Mammary epithelial cell (primary cell): Measurements from ENCODE around the gene SMC3.

Source experiments
- EZH2 ChIP-seq: IDR thresholded peaks from 2 replicates; pipeline ENCODE4 v1.6.1; 2012; ENCODE audit warnings: low read length, inconsistent platforms, borderline replicate concordance
- TF ChIP-seq, protein P1 (sequence below), 2 donors: IDR thresholded peaks in 1 of 2; conservative IDR thresholded peaks in 1 of 2; 2 replicates each; pipeline ENCODE4 v1.5.1; 2011 to 2012; ENCODE audit warnings: inconsistent platforms in 2 of 2, low read length in 2 of 2, mild to moderate bottlenecking in 2 of 2, control low read depth in 1 of 2, low read depth in 1 of 2; ENCODE audit not compliant: insufficient read depth in 1 of 2; ENCODE audit errors: extremely low read depth in 1 of 2

DNA sequence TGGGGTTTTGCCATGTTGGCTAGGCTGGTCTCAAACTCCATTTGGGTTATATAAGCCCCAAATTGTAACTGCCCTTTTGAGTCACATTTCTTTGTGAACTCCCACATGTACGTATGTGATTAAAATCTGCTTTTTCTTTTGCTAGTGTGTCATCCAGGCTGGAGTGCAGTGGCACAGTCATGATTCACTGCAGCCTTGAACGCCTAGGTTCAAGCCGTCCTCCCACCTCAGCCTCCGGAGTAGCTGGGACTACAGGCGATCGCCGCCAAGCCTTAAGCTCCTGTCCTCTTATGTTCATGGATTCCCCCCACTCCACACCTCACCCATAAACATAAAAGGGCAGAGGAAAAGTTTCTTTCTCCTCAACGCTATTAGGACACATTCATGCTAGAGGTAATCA lies 4.4 kb upstream of the SMC3 start:
- TF ChIP-seq, protein P1, sequence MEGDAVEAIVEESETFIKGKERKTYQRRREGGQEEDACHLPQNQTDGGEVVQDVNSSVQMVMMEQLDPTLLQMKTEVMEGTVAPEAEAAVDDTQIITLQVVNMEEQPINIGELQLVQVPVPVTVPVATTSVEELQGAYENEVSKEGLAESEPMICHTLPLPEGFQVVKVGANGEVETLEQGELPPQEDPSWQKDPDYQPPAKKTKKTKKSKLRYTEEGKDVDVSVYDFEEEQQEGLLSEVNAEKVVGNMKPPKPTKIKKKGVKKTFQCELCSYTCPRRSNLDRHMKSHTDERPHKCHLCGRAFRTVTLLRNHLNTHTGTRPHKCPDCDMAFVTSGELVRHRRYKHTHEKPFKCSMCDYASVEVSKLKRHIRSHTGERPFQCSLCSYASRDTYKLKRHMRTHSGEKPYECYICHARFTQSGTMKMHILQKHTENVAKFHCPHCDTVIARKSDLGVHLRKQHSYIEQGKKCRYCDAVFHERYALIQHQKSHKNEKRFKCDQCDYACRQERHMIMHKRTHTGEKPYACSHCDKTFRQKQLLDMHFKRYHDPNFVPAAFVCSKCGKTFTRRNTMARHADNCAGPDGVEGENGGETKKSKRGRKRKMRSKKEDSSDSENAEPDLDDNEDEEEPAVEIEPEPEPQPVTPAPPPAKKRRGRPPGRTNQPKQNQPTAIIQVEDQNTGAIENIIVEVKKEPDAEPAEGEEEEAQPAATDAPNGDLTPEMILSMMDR (conservative IDR thresholded peaks at IDR 0.05 in 1 of 2, IDR thresholded peaks at IDR 0.05 in 1 of 2; ENCODE audit: extremely low read depth in 1 of 2, insufficient read depth in 1 of 2, low read depth in 1 of 2, low read length in 2 of 2), result no peak
- no peak for TF ChIP-seq EZH2
